Keratinocyte (primary cell): ENCODE data around the gene TP53TG3D.
"Not testable (repeated sequence)": the region's sequence is repeated elsewhere in the genome, so short reads cannot be mapped to it uniquely, and the experiment has no call there.

Source experiments
- EZH2 ChIP-seq: IDR thresholded peaks from one replicate; pipeline ENCODE4 v1.6.1; 2012; ENCODE audit warnings: inconsistent platforms, mild to moderate bottlenecking, low read length, moderate library complexity
- TF ChIP-seq, protein P1 (sequence below), 3 experiments: IDR thresholded peaks in 1 of 3; conservative IDR thresholded peaks in 1 of 3; optimal IDR thresholded peaks in 1 of 3; 2 replicates in 2 of 3; 3 replicates in 1 of 3; pipeline versions ENCODE3 to v1.5.1; 2011; ENCODE audit warnings: low read length in 3 of 3, mild to moderate bottlenecking in 3 of 3, moderate library complexity in 2 of 3, control low read depth in 1 of 3, inconsistent platforms in 1 of 3; ENCODE audit not compliant: insufficient read depth in 2 of 3; ENCODE audit errors: extremely low read depth in 1 of 3

GRCh38 chr16:32252986-32253385 is at the start of gene TP53TG3D:
- TF ChIP-seq, protein P1, sequence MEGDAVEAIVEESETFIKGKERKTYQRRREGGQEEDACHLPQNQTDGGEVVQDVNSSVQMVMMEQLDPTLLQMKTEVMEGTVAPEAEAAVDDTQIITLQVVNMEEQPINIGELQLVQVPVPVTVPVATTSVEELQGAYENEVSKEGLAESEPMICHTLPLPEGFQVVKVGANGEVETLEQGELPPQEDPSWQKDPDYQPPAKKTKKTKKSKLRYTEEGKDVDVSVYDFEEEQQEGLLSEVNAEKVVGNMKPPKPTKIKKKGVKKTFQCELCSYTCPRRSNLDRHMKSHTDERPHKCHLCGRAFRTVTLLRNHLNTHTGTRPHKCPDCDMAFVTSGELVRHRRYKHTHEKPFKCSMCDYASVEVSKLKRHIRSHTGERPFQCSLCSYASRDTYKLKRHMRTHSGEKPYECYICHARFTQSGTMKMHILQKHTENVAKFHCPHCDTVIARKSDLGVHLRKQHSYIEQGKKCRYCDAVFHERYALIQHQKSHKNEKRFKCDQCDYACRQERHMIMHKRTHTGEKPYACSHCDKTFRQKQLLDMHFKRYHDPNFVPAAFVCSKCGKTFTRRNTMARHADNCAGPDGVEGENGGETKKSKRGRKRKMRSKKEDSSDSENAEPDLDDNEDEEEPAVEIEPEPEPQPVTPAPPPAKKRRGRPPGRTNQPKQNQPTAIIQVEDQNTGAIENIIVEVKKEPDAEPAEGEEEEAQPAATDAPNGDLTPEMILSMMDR (optimal IDR thresholded peaks at IDR 0.05 in 1 of 3, IDR thresholded peaks at IDR 0.05 in 1 of 3, conservative IDR thresholded peaks at IDR 0.05 in 1 of 3; ENCODE audit: extremely low read depth in 1 of 3, insufficient read depth in 2 of 3, low read length in 3 of 3): not testable (repeated sequence)
- TF ChIP-seq EZH2: not testable (repeated sequence)
